ENCODE data around the gene DICER1. TPM values are rescaled to one million over a fixed set of nuclear protein-coding genes. Genes with fewer than 3 reads are reported as not detected.

The DICER1 gene
- total RNA-seq, 1 donor from 2014 or later = 38.3 TPM

DNA sequence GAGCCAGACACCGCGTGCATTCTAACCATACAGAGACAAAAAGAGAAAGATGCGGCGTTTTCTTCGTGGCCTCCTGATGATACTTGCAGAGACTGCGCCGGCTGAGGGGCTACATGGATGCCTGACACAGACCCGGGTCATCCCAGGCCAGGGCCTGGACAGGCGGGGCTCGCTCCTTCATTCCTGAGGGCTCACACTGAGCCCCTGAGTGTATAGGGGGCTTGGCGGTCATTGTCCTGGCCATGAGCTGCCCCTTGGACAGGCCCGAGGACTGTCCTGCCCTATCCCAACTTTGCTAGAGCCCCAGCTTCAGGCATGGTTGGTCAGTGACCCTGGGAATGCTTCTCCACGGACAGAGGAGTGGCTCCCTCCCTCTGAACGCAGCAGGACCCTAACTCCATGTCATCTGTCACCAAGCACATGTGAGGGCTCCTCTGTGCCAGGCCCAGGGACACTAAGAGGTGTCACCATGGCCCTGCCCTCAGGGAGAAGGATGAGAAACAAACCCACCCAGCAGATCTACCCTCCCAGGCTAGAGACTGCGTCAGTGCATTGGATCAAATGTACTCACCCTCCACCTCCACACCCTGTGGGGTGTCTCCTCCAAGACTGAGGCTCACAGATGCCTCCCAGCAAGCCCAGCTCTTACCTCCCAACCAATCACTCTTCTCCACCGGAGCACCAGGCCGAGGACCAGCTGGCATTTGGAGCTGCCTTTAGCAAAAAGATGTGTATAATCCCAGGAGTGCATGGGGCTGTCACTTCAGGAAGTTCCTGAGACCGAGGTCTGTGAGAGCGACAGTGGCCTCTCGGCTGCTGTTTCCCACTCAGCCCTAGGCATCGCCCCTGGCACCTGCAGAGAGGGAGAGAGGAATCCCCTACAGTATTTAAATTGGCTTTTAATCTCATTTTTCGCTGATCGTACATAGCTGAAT is 102.7 kb downstream of the DICER1 start:
- DNase-seq = no peak

DNA sequence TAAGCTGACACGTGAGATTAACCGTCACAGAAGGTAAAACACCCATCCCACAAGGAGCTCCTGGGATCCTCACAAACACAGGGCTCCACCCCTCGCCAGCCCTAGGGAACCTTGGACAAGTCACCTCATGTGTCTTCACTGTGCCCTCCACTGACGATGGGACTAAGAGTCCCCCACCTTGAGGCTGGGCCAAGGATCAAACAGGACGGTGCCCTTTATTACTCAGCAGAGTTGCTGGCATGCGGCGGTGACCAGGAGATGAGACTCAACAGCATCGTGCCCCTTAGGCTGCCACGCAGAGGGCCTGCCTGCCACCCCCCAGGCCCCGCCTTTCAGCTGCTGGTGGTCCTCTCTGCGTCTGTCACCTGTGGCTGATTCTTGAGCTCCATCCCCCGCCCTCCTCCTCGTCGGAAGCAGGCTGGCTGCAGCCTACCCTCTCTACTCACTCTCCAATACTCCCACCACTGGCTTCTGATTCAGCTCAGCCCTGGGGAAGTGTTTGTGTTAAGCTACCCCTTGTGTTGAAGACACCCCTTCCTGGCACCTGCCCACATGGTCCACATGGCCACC is 105.2 kb downstream of the DICER1 start:
- DNase-seq = no peak

DNA sequence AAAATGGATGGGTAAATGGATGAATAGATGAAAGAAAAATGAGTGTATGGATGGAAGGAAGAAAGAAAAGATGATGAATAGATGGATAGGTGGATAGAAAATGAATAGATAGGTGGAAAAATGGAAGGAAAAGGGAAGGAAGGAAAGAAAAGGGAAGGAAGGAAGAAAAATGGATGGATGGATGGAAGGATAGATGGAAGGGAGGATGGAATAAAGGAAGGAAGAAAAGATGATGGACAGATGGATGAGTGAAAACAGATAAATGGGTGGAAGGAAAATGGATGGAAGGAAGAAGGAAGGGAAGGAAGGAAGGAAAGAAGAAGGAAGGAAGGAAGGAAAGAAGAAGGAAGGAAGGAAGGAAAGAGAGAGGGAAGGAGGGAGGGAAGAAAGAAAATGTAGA is 107.4 kb downstream of the DICER1 start:
- no peak for DNase-seq

DNA sequence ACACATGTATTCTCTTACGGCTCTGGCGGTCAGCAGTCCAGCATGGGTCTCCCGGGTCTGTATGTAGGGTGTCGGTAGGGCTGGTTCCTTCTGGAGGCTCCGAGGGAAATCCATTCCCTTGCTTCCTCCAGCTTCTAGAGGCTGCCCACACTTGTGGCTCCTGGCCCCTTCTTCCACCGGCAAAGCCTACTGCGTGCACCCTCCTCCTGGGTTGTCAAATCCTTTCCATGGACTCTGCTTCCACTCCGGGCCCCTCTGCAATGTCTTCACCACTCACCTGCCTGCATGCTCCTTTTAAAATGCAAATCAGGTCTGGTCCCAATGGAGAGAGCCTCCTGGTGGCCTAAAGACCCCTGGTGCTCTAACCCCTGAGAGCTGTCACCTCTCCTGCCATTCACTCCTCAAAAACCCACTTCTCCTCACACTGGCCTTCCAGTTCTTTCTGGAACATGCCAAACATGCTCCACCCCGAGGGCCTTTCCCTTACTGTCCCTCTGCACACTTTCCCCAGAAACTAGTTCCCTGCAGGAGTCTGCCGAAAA is 108.5 kb downstream of the DICER1 start:
- DNase-seq = no peak

DNA sequence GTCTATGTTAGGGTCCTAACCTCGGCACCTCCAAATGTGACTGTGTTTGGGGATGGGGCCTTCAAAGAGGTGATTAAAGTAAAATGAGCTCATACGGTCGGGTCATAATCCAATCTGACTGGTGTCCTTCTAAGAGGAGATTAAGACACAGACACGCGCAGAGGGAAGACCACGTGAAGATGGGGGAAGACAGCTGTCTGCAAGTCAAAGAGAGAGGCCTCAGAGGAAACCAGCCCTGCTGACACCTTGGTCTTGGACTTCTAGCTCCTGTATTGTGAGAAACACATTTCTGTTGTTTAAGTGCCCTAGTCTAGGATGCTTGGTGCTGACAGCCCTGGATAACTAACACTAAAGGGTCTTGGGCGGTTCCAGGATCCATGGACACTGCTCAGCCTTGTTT is 109.6 kb downstream of the DICER1 start:
- no peak for DNase-seq

- DNase-seq = no peak
Measured at GRCh38 chr14:95046711-95047681, 110.3 kb downstream of the DICER1 start.

DNA sequence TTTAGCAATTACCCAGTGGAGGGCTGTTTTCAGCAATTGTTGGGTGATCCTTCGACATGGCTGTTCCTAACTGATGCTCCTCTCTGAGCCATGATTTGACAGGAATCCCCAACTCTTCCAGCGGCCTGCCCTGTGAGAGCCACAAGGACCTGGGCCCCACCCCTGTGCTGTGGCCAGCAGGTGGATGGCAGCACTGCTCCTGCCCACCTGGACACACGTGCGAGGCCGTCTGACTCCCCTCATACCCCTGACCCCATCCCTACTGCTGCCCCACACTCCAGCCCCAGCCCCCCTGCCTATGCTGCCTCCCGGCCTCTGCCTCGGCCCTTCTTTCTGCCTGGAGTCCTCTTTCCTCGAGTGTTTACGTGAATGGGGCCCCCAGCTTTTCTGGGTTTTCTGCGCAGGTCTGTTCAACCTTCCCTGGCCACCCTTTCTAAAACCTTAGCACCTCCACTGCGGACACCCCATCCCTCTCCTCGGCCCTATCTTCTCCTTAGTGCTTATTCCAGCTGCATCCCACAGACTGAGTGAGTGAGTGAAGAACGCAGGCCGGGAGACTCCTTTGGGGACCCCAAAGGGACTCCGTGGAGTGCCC is 111.4 kb downstream of the DICER1 start:
- no peak for DNase-seq

DNA sequence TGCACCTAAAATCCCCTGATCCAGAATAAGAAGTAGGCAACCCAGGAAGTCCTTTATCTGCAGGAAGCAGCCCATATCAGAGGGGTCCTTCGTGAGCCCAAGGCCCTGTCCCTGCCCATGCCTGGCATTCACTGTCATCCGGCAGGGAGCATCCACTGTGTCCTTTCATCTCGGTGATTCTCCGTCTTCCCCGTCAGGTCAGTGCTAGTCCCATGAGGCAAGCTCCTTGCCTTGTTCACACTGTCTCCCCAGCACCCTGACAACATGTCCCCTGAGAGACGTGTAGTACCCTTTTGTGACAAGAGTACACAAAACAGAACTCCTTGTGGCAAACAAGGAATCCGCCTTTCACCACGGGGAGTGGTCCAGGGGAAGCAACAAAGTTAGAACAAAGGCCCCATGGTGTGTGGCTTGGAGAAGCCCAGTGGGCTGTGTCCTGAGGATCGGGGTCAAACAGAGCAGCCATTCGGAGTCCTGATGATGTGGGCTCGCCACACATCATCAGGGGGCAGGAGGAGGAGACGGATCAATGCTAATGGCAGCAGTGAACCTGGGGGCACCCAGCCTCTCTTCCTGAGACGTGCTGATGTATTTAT is 112.1 kb downstream of the DICER1 start:
- DNase-seq = no peak

DNA sequence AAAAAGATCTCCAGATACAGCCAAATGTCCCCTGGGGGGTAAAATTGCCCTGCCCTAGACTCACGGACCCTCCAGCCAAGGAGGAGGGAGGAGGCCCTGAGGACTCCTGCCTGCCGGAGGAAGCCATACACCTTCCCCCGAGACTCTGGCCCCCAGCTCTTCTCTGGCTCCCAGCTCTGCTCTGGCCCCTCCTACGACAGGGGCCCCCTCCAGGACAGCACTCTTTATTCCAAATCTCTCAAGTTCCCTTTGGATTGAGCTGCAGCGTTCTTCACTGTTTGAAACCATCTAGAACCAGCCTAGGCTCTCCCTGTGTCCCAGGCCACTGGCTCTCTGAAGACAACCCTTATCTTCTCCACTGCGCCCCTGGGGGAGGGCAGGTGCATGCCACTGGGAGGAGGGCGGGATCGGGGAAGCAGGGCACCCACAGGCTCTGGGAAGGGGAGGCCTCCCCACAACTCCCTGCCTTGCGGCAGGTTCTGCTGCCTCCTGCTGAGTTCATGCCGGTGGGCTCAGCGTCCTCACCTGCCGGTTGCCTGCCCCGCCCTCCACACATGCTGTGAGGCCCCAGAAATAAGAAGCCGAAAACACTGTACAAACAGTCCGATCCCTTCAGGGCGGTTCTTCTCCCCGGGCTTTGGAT is 112.7 kb downstream of the DICER1 start:
- no peak for DNase-seq

- DNase-seq = no peak
Measured at GRCh38 chr14:95043732-95044462, 113.4 kb downstream of the DICER1 start.

GRCh38 chr14:95043314-95043713 is 114.0 kb downstream of the DICER1 start:
- DNase-seq = no peak

DNA sequence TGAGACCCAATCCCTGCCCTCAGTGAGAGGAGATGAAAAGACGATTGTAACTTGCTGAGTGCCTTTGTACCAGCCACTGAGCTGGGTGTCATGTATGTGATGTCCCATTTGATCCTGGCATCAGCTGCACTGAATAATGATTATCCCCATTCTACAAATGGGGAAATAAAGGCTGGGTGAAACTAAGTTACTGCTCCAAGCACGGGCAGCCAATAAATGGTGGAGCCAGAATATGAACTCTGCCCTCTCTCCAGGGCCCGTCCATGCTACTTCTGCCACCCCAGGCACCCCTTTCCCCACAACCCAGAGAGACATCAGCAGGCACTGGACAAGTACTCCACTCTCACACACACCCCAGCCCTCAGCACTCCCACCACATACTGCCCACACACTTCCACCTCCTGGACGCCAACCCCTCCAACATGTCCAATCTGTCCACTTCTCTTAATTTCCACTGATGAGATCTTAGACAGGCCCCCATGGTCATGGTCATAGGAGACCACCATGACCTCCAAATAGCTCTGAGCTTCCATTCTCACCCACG is 115.8 kb downstream of the DICER1 start:
- no peak for DNase-seq

- no peak for DNase-seq
Measured at GRCh38 chr14:95040708-95041476, 116.4 kb downstream of the DICER1 start.

- no peak for DNase-seq
Measured at GRCh38 chr14:95039993-95040348, 117.4 kb downstream of the DICER1 start.

DNA sequence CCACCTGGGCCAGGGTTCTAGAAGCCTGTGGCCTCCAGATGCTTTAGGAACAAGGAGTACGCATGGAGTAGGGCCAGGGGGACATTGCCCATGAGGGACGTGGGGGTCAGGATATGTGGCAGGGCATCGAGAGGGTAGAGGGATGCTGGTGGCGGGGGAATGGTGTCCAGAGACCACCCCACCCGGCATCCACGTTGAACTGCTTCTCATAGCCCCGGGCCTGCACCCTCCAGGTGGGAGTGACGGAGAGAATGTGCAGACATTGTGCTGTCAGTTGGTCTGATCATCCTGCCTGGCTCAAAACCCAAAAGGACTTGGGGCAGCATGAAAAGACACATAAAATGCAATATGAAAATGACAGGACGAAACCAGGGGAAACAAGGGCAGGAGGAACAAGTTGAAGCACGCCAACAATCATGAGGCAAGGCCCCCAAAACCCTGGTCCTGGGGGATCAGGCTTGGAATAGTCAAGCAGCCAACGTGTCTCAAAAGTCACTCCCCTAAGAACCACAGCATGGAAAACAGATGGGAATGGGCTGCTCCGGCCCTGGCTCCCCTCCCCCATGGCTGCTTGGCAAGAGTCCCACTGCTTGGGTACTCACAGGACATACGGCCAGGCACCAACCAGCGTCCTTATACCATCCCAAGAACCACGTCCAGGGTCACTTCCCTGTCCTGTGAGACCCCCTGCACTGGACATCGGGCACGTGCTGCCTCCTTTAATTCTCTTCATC is 117.9 kb downstream of the DICER1 start:
- DNase-seq = no peak

- DNase-seq = no peak
Measured at GRCh38 chr14:95038521-95039250, 118.6 kb downstream of the DICER1 start.

GRCh38 chr14:95037273-95037672 is 120.1 kb downstream of the DICER1 start:
- DNase-seq = peak; percentile 4
